ENCODE measurements around the gene CCNF. TPM values are rescaled to one million over a fixed set of nuclear protein-coding genes. Genes with fewer than 3 reads are reported as not detected.

CCNF gene
- total and polyA plus RNA-seq, 2 donors = 4.0 to 22.7 TPM

DNA sequence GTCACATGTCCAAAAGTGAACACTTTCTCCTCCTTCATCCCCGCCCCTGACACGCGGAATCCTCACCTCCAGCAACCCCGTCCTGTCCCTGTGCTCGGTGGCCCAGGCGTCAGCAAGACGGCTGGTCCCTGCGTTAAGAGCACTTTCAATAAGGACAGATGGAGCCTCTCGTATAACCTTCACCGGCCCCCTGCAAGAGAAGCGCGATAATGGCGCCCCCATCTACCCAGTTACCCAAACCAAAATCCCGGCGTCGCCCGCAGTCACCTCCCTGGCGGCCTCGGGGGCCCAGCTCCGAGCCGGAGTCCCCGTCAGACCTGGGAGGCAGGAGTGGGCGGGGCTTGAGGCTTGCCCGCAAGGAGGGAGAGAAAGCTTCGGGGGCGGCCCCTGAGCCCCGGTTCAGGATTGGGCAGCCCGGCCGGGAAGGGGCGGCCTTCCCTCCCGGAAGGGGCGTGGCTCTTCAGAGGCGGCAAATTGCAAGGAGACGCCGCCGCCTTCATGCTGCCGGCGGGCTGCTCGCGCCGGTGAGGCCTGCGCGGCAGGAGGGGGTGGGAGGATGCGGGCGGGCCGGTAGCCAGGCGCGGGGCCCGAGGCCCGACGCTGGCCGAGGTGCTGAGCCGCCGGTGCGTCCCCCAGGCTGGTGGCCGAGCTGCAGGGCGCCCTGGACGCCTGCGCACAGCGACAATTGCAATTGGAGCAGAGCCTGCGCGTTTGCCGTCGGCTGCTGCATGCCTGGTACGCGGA is 30.6 kb downstream of the CCNF start, which contains the start of gene TEDC2:
TEDC2 (plus strand) TSS at position 463 of the 744 bp plus-strand sequence; CDS start at position 499, 36 bp downstream.
- peak; percentile 86 to 98 (median 94) for DNase-seq (ENCODE audit: low read depth in 6 of 9, low spot score in 9 of 9)
- under 1% methylated on average over 66 of the region's 66 CpGs for WGBS
- Histone ChIP-seq H3K27me3 (ENCODE audit: control insufficient read depth in 2 of 2, insufficient read depth in 1 of 2, low read length in 1 of 2) (no peaks in the 10 kb centered on the region), H3K4me1 (ENCODE audit: control insufficient read depth in 2 of 2, insufficient read depth in 2 of 2, low read length in 2 of 2) (peaks cover 15 to 22% of the 10 kb centered on the region in 2 donors), H3K36me3 (ENCODE audit: control insufficient read depth in 2 of 2, insufficient read depth in 2 of 2, low read length in 1 of 2) (peaks cover 27 to 39% of the 10 kb centered on the region in 2 donors), H3K9me3 (ENCODE audit: control insufficient read depth in 2 of 2, insufficient read depth in 1 of 2, low read length in 1 of 2) (no peaks in the 10 kb centered on the region), H3K4me3 (ENCODE audit: low read length in 2 of 2) (peak within 1 kb of the TSS; percentile 49 to 58), H3K27ac (ENCODE audit: low read depth in 1 of 2, low read length in 1 of 2) (peak within 1 kb of the TSS in 1 of 2 donors; percentile 37)

DNA sequence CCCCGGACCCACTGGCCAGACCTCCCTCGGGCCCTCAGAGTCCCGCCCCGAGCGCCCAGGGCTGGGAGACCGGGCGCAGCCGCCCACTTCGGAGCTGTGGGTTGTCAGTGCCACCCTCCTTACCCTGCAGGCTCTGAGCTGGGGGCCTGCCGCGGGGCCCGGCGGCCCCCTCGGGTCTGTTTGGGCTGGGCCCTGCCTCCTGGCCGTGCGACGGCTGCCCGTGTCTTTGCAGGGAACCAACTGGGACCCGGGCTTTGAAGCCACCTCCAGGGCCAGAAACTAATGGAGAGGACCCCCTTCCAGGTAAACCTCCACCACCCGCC is 31.1 kb downstream of the CCNF start:
- H3K4me1 ChIP-seq (ENCODE audit: control insufficient read depth in 2 of 2, insufficient read depth in 2 of 2, low read length in 2 of 2) = peaks cover 15 to 22% of the 10 kb centered on the region in 2 donors
- H3K27ac ChIP-seq (ENCODE audit: low read depth in 1 of 2, low read length in 1 of 2) = peak overlapping the region in 1 of 2 donors; percentile 12
- WGBS = 6% methylated on average over 20 of the region's 20 CpGs
- peaks cover 26 to 34% of the 10 kb centered on the region in 2 donors for H3K36me3 ChIP-seq (ENCODE audit: control insufficient read depth in 2 of 2, insufficient read depth in 2 of 2, low read length in 1 of 2)
- peak overlapping the region; percentile 49 to 58 for H3K4me3 ChIP-seq (ENCODE audit: low read length in 2 of 2)
- H3K27me3 ChIP-seq (ENCODE audit: control insufficient read depth in 2 of 2, insufficient read depth in 1 of 2, low read length in 1 of 2) = no peaks in the 10 kb centered on the region
- no peaks in the 10 kb centered on the region for H3K9me3 ChIP-seq (ENCODE audit: control insufficient read depth in 2 of 2, insufficient read depth in 1 of 2, low read length in 1 of 2)
- no peak for DNase-seq (ENCODE audit: low read depth in 6 of 9, low spot score in 9 of 9)

DNA sequence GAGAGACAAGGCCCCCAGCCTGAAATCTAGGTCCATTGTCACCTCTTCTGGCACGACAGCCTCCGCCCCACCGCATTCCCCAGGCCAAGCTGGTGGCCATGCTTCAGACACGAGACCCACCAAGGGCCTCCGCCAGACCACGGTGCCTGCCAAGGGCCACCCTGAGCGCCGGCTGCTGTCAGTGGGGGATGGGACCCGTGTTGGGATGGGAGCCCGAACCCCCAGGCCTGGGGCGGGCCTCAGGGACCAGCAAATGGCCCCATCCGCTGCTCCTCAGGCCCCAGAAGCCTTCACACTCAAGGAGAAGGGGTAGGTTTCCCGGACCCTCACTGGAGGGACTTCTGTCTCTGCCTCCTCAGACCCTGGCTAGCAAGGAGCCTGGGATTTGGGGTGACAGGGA is 31.7 kb downstream of the CCNF start:
- H3K36me3 ChIP-seq (ENCODE audit: control insufficient read depth in 2 of 2, insufficient read depth in 2 of 2, low read length in 1 of 2) = peaks cover 20 to 28% of the 10 kb centered on the region in 2 donors
- H3K4me3 ChIP-seq (ENCODE audit: low read length in 2 of 2) = peak overlapping the region in 1 of 2 donors; percentile 49
- H3K27me3 ChIP-seq (ENCODE audit: control insufficient read depth in 2 of 2, insufficient read depth in 1 of 2, low read length in 1 of 2) = no peaks in the 10 kb centered on the region
- no peak overlapping the region for H3K27ac ChIP-seq (ENCODE audit: low read depth in 1 of 2, low read length in 1 of 2)
- peaks cover 15 to 22% of the 10 kb centered on the region in 2 donors for H3K4me1 ChIP-seq (ENCODE audit: control insufficient read depth in 2 of 2, insufficient read depth in 2 of 2, low read length in 2 of 2)
- DNase-seq (ENCODE audit: low read depth in 6 of 9, low spot score in 9 of 9) = no peak
- 92% methylated on average over 13 of the region's 13 CpGs for WGBS
- no peaks in the 10 kb centered on the region for H3K9me3 ChIP-seq (ENCODE audit: control insufficient read depth in 2 of 2, insufficient read depth in 1 of 2, low read length in 1 of 2)

DNA sequence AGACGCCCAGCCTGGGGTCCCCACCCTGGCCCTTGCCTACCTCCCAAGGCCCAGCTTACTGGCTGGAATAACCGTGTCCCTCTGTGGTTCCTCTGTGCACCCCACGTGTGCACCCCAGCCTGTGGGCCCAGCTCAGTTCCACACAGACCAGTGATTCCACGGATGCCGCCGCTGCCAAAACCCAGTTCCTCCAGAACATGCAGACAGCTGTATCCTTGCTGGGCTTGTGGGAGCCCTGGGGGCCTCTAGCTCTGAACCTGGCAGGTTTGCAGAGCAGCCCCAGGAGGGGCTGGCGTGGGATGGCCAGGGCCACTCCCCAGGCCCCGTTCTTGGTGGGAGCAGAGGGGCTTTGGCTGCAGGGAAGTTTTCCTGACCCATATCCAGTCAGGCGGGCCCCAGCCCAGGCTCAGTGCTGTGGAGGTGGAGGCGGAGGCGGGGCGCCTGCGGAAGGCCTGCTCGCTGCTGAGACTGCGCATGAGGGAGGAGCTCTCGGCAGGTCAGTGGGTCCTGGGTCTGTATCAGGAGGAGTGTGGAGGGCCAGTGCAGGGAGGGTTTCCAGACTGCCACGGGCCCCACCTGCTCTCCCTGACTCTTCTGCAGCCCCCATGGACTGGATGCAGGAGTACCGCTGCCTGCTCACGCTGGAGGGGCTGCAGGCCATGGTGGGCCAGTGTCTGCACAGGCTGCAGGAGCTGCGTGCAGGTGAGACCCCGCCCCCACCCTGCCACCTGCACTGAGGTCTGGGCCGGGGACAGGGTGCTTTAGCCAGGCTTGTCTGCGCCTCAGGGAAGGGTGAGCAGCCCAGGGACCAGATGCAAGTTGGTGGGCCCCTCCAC is 33.0 kb downstream of the CCNF start:
- peaks cover 15 to 27% of the 10 kb centered on the region in 2 donors for H3K4me1 ChIP-seq (ENCODE audit: control insufficient read depth in 2 of 2, insufficient read depth in 2 of 2, low read length in 2 of 2)
- H3K27ac ChIP-seq (ENCODE audit: low read depth in 1 of 2, low read length in 1 of 2) = no peak overlapping the region
- 98% methylated on average over 23 of the region's 23 CpGs for WGBS
- DNase-seq (ENCODE audit: low read depth in 6 of 9, low spot score in 9 of 9) = no peak
- peaks cover 3 to 8% of the 10 kb centered on the region in 2 donors for H3K27me3 ChIP-seq (ENCODE audit: control insufficient read depth in 2 of 2, insufficient read depth in 1 of 2, low read length in 1 of 2)
- H3K9me3 ChIP-seq (ENCODE audit: control insufficient read depth in 2 of 2, insufficient read depth in 1 of 2, low read length in 1 of 2) = no peaks in the 10 kb centered on the region
- no peak overlapping the region for H3K4me3 ChIP-seq (ENCODE audit: low read length in 2 of 2)
- peaks cover 7 to 15% of the 10 kb centered on the region in 2 donors for H3K36me3 ChIP-seq (ENCODE audit: control insufficient read depth in 2 of 2, insufficient read depth in 2 of 2, low read length in 1 of 2)

DNA sequence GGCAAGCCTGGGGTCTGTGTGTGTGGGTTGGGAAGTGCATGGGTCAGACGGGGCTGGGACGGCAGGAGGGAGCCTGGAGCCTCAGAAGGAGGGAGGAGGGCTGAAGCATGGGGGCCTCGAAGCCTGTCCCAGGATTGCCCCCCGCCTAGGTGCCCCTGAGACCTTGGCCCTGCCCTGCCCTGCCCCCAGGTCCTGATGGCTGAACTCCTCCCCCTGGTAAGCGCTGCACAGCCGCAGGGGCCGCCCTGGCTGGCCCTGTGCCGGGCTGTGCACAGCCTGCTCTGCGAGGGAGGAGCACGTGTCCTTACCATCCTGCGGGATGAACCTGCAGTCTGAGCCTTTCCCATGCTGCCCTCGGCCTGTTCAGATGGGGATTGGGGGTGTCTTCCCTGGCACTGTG is 35.1 kb downstream of the CCNF start:
- WGBS = 97% methylated on average over 12 of the region's 12 CpGs
- H3K27me3 ChIP-seq (ENCODE audit: control insufficient read depth in 2 of 2, insufficient read depth in 1 of 2, low read length in 1 of 2) = peaks cover 24 to 28% of the 10 kb centered on the region in 2 donors
- DNase-seq (ENCODE audit: low read depth in 6 of 9, low spot score in 9 of 9) = no peak

DNA sequence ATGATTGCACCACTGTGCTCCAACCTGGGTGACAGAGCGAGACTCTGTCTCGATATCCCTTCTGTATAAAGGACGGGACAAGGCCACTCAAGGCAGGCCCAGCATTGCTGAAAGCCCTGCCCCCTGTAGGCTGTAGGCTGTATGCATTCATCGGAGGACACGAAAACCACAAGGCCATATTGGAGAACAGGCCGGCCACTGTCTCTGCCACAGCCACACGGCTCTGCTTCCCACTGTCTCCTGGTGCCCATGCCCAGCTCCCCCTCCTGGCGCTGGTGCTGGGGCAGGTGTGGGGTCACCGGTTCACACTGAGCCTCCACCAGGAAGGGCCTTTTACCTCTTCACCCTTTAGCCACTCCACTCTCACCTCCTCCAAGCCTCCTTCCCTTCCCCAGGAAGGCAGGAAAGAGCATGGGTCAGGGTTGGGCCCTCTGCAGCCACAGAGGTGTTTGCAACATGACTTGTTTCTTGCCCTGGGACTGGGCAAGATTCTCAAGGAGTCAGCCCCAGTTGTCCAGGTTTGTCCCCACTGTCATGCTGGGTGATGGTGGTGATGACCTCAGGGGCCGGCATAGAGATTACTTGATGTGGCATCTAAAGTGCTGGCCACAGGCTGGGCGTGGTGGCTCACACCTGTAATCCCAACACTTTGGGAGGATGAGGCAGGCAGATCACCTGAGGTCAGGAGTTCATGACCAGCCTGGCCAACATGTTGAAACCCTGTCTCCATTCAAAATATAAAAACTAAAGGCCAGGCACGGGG is 36.6 kb downstream of the CCNF start:
- H3K4me3 ChIP-seq (ENCODE audit: low read length in 2 of 2) = no peak overlapping the region
- WGBS = 95% methylated on average over 12 of the region's 12 CpGs
- no peaks in the 10 kb centered on the region for H3K9me3 ChIP-seq (ENCODE audit: control insufficient read depth in 2 of 2, insufficient read depth in 1 of 2, low read length in 1 of 2)
- no peak overlapping the region for H3K27ac ChIP-seq (ENCODE audit: low read depth in 1 of 2, low read length in 1 of 2)
- peaks cover 0 to 7% of the 10 kb centered on the region in 2 donors for H3K36me3 ChIP-seq (ENCODE audit: control insufficient read depth in 2 of 2, insufficient read depth in 2 of 2, low read length in 1 of 2)
- H3K27me3 ChIP-seq (ENCODE audit: control insufficient read depth in 2 of 2, insufficient read depth in 1 of 2, low read length in 1 of 2) = peaks cover 39 to 43% of the 10 kb centered on the region in 2 donors
- H3K4me1 ChIP-seq (ENCODE audit: control insufficient read depth in 2 of 2, insufficient read depth in 2 of 2, low read length in 2 of 2) = peaks cover 12 to 37% of the 10 kb centered on the region in 2 donors
- DNase-seq (ENCODE audit: low read depth in 6 of 9, low spot score in 9 of 9) = no peak

More for the DNA sequence above, 35.1 kb downstream of the CCNF start:
- Histone ChIP-seq H3K4me1 (ENCODE audit: control insufficient read depth in 2 of 2, insufficient read depth in 2 of 2, low read length in 2 of 2) (peaks cover 21 to 33% of the 10 kb centered on the region in 2 donors), H3K4me3 (ENCODE audit: low read length in 2 of 2) (no peak overlapping the region), H3K36me3 (ENCODE audit: control insufficient read depth in 2 of 2, insufficient read depth in 2 of 2, low read length in 1 of 2) (peaks cover 0 to 7% of the 10 kb centered on the region in 2 donors), H3K27ac (ENCODE audit: low read depth in 1 of 2, low read length in 1 of 2) (no peak overlapping the region), H3K9me3 (ENCODE audit: control insufficient read depth in 2 of 2, insufficient read depth in 1 of 2, low read length in 1 of 2) (no peaks in the 10 kb centered on the region)

DNA sequence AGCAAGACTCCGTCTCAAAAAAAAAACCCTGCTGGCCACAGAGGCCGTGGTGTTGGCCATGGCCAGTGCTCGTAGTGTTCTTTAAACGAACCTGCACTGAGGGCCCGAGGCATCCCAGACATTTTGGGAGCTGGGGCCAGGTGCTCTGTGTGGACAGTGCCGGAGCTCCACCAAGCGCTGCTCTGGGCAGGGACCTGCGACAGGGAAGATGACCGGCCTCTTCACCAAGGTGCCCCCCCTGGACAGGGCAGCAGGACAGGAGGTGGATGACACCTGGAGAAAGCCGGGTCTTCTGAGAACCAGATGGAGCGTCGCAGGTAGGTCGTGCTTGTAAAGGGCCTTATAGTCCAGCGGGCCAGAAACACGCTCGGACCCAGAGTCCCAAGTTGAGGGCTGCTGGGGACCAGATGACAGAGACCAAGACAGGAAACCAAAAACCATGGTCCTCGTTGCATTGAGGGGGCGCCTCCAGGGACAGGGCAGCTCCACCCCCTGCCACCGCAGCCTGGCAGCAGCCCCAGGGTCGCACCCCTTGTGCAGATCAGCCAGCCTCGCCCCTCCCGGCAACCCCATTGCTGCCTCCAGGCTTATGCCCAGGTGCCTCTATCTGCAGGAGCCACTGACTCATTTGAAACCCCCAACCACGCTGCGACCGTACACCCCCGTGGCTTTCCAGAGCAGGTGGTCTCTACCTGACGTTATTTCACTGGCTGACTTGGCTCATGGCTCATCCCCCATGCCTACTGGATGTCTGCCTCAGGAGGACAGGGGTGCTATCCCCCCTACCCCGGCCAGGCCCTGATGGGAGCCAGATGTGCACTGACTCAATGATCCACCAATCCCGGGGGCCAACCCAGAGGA is 37.6 kb downstream of the CCNF start:
- WGBS = 65% methylated on average over 29 of the region's 29 CpGs
- Histone ChIP-seq H3K27me3 (ENCODE audit: control insufficient read depth in 2 of 2, insufficient read depth in 1 of 2, low read length in 1 of 2) (peaks cover 49 to 54% of the 10 kb centered on the region in 2 donors), H3K4me3 (ENCODE audit: low read length in 2 of 2) (no peak overlapping the region), H3K36me3 (ENCODE audit: control insufficient read depth in 2 of 2, insufficient read depth in 2 of 2, low read length in 1 of 2) (peaks cover 0 to 7% of the 10 kb centered on the region in 2 donors), H3K9me3 (ENCODE audit: control insufficient read depth in 2 of 2, insufficient read depth in 1 of 2, low read length in 1 of 2) (no peaks in the 10 kb centered on the region), H3K4me1 (ENCODE audit: control insufficient read depth in 2 of 2, insufficient read depth in 2 of 2, low read length in 2 of 2) (peaks cover 18 to 38% of the 10 kb centered on the region in 2 donors), H3K27ac (ENCODE audit: low read depth in 1 of 2, low read length in 1 of 2) (no peak overlapping the region)
- DNase-seq (ENCODE audit: low read depth in 6 of 9, low spot score in 9 of 9) = no peak
